ENCODE data around the gene DGKQ.
A peak's percentile ranks its signal among the peaks of the same experiment; 100 is the strongest.

The DGKQ gene

GRCh38 chr4:972651-973424 is 531 bp downstream of the DGKQ start:
- peak; percentile 60 to 65 for DNase-seq

GRCh38 chr4:971666-972500 is 1.5 kb downstream of the DGKQ start:
- no peak for DNase-seq

GRCh38 chr4:970854-971520 is 2.4 kb downstream of the DGKQ start:
- DNase-seq, result no peak

- peak; percentile 73 to 74 for DNase-seq
Measured at GRCh38 chr4:970046-970745, 3.2 kb downstream of the DGKQ start.

GRCh38 chr4:968621-969394 is 4.6 kb downstream of the DGKQ start:
- DNase-seq, result no peak

GRCh38 chr4:968221-968620 is 5.1 kb downstream of the DGKQ start:
- no peak for DNase-seq

GRCh38 chr4:967113-968104 is 6.0 kb downstream of the DGKQ start:
- DNase-seq, result no peak

GRCh38 chr4:966266-967112 is 6.9 kb downstream of the DGKQ start:
- DNase-seq, result no peak

- DNase-seq, result no peak
Measured at GRCh38 chr4:965766-966134, 7.6 kb downstream of the DGKQ start.

- DNase-seq, result no peak
Measured at GRCh38 chr4:965048-965765, 8.2 kb downstream of the DGKQ start.

GRCh38 chr4:964346-965025 is 8.9 kb downstream of the DGKQ start:
- no peak for DNase-seq

- no peak for DNase-seq
Measured at GRCh38 chr4:963276-964225, 9.8 kb downstream of the DGKQ start.

- no peak for DNase-seq
Measured at GRCh38 chr4:962231-963208, 10.8 kb downstream of the DGKQ start.

- no peak for DNase-seq
Measured at GRCh38 chr4:961351-962230, 11.8 kb downstream of the DGKQ start.

All from CD4-positive, alpha-beta T cell treated with Interleukin-1 beta for 1 hour (primary cell).